ENCODE measurements around the gene ONECUT3.
A peak's percentile ranks its signal among the peaks of the same experiment; 100 is the strongest.
"Not testable (repeated sequence)": the region's sequence is repeated elsewhere in the genome, so short reads cannot be mapped to it uniquely, and the experiment has no call there.

Gene ONECUT3

DNA sequence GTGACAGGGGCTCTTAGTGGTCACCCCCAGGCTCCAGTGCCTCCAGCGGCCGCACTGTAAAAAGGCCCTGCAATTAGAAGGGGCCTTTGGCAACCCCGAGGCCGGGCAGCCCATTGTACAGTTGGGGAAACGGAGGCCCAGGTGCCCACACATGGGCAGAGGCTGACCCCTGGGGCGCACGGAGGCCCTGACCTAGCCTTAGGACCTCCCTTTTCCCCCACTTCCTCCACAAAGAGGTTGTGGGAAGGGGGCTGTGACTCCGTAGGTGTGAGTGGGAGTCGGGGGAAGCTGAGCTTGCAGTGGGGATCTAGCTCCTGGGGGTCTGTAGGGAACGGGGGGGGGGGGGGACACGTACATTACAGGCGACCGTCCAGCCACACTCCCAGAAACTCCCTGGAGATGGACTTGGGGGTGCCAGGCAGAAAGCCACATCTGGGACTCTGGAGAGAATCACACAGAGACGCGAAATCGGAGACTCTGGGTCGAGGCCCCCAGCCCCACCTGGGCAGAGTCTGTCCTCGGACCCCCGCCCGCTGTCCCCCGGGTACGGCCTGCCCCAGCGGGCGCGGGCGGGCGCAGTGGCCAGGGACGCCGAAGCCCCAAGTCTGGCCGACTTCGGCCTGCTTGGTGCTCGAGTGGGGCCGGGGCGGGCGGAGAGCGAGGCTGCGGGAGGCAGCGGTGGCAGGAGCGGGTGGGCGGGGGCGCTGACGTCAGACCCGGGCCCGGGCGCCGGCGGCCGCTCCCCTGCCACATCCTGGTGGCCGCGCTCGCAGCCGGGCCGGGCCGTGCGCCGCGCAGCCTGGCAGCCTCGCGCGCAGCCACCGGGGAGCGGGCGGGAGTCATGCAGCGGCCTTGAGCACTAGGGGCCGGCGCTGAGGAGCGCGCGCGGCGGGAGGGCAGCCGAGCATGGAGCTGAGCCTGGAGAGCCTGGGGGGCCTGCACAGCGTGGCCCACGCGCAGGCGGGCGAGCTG, at the start of gene ONECUT3:
Gene ONECUT3, plus strand, starts transcription at position 750 of the 972 bp plus-strand sequence. Its CDS starts 157 bp downstream, at position 907.
- no peaks in the 10 kb centered on the region for H3K36me3 Mint-ChIP-seq
- no peaks in the 10 kb centered on the region for H3K9me3 Mint-ChIP-seq
- no peak within 1 kb of the TSS for H3K27ac Mint-ChIP-seq
- peaks cover 12% of the 10 kb centered on the region for H3K4me1 Mint-ChIP-seq
- H3K27me3 Mint-ChIP-seq = peaks cover 31% of the 10 kb centered on the region
- H3K4me3 Mint-ChIP-seq = no peak within 1 kb of the TSS

DNA sequence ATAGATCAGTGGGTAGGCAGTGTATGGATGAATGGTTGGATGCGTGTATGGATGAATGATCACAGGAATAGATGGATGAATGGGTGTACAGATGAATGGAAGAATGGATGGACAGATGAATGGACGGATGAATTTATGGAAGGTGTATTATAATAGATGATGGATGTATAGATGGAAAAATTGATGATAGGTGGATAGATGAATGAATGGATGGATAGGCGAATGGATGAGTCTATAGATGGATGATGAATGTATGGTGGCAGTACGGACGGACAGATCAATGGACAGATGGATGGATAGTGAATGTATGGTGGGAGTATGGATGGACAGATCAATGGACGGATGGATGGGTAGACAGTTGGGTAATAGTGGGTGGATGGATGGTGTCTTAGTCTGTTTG, 49.0 kb upstream of the ONECUT3 start:
- Mint-ChIP-seq H3K4me3 (no peak overlapping the region), H3K36me3 (peaks cover 3% of the 10 kb centered on the region), H3K27me3 (peaks cover 15% of the 10 kb centered on the region), H3K27ac (no peak overlapping the region), H3K4me1 (peaks cover 10% of the 10 kb centered on the region), H3K9me3 (peaks cover 5% of the 10 kb centered on the region)

DNA sequence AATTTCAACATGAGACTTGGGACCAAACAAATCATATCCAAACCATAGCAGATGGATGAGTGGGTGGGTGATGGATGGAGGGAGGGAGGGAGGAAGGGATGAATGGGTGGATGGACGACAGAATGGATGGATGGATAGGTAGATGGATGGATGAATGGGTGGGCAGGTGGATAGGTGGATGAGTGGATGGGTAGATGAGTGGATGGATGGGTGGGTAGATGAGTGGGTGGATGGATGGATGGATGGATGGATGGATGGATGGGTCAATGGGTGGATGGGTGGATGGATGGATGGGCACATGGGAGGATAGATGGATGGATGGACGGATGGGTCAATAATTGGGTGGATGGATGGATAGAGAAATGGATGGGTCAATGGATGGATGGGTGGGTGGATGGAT, 47.9 kb upstream of the ONECUT3 start:
- H3K9me3 Mint-ChIP-seq = peaks cover 5% of the 10 kb centered on the region
- H3K27ac Mint-ChIP-seq = peak overlapping the region; percentile 8
- peaks cover 3% of the 10 kb centered on the region for H3K36me3 Mint-ChIP-seq
- peaks cover 13% of the 10 kb centered on the region for H3K27me3 Mint-ChIP-seq
- H3K4me3 Mint-ChIP-seq = no peak overlapping the region
- H3K4me1 Mint-ChIP-seq = peaks cover 10% of the 10 kb centered on the region

- H3K4me3 Mint-ChIP-seq, H3K4me1 Mint-ChIP-seq, H3K36me3 Mint-ChIP-seq, H3K27me3 Mint-ChIP-seq, H3K9me3 Mint-ChIP-seq, H3K27ac Mint-ChIP-seq: not testable (repeated sequence)
Observed at GRCh38 chr19:1706646-1707045, 46.7 kb upstream of the ONECUT3 start.

DNA sequence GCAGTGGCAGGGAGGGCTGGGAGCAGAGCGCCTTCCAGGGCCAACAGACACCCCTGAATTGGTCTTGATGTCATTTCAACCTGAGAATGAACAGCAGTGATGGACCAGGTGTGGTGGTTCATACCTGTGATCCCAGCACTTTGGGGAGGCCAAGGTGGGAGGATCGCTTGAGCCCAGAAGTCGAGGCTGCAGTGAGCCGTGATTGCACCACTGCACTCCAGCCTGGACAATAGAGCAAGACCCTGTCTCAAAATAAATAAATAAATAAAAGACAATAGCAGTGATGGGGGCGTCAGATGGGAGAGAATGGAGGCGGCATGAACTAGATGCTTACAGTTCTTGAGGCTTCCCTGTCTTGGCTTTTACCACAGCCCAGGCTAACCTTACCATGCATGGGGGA, 46.1 kb upstream of the ONECUT3 start:
- peaks cover 5% of the 10 kb centered on the region for H3K9me3 Mint-ChIP-seq

DNA sequence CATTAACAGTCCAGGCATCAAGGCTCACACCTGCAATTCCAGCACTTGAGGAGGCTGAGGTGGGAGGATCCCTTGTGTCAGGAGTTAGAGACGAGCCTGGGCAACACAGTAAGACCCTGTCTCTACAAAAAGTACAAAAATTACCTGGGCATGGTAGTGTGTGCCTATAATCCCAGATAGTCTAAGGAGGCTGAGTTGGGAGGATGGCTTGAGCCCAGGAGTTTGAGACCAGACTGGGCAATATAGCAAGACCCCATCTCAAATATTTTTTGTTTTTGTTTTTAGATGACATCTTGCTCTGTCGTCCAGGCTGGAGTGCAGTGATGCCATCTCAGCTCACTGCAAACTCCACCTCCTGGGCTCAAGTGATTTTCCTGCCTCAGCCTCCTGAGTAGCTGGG, 40.1 kb upstream of the ONECUT3 start:
- no peak overlapping the region for H3K4me3 Mint-ChIP-seq
- no peaks in the 10 kb centered on the region for H3K4me1 Mint-ChIP-seq
- H3K27ac Mint-ChIP-seq = no peak overlapping the region
- no peaks in the 10 kb centered on the region for H3K9me3 Mint-ChIP-seq
- peaks cover 20% of the 10 kb centered on the region for H3K27me3 Mint-ChIP-seq
- peaks cover 1% of the 10 kb centered on the region for H3K36me3 Mint-ChIP-seq

More for the DNA sequence above, 46.1 kb upstream of the ONECUT3 start:
- Mint-ChIP-seq H3K4me1 (no peaks in the 10 kb centered on the region), H3K36me3 (peaks cover 3% of the 10 kb centered on the region), H3K27ac (no peak overlapping the region), H3K4me3 (no peak overlapping the region), H3K27me3 (peaks cover 6% of the 10 kb centered on the region)

DNA sequence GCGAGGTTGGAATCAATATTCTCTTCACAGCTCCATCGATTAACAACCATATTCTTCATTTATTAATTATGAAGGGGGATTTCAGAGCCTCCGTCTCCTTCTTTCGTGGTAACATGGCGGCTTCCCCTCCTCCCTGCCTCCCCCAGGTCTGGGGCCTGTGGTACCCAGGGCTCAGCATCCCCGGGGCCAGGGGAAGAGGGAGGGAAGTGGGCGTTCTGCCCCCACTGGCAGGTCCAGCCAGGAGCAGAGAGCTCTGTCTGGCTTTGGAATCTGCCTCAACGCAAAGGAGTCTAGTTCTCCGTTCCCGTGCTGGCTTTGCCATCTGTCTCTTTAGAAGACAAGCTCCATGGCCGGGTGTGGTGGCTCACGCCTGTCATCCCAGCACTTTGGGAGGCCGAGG, 37.8 kb upstream of the ONECUT3 start:
- Mint-ChIP-seq H3K36me3 (peaks cover 1% of the 10 kb centered on the region), H3K27ac (no peak overlapping the region), H3K4me3 (no peak overlapping the region), H3K9me3 (no peaks in the 10 kb centered on the region), H3K27me3 (peaks cover 32% of the 10 kb centered on the region), H3K4me1 (no peaks in the 10 kb centered on the region)

GRCh38 chr19:1717200-1717969, 35.9 kb upstream of the ONECUT3 start:
- Mint-ChIP-seq H3K27ac (peak overlapping the region; percentile 63), H3K4me1 (no peaks in the 10 kb centered on the region), H3K27me3 (peaks cover 39% of the 10 kb centered on the region), H3K9me3 (no peaks in the 10 kb centered on the region), H3K36me3 (peaks cover 1% of the 10 kb centered on the region), H3K4me3 (no peak overlapping the region)

GRCh38 chr19:1717970-1718264, 35.4 kb upstream of the ONECUT3 start:
- H3K4me3 Mint-ChIP-seq = no peak overlapping the region
- peak overlapping the region; percentile 63 for H3K27ac Mint-ChIP-seq

DNA sequence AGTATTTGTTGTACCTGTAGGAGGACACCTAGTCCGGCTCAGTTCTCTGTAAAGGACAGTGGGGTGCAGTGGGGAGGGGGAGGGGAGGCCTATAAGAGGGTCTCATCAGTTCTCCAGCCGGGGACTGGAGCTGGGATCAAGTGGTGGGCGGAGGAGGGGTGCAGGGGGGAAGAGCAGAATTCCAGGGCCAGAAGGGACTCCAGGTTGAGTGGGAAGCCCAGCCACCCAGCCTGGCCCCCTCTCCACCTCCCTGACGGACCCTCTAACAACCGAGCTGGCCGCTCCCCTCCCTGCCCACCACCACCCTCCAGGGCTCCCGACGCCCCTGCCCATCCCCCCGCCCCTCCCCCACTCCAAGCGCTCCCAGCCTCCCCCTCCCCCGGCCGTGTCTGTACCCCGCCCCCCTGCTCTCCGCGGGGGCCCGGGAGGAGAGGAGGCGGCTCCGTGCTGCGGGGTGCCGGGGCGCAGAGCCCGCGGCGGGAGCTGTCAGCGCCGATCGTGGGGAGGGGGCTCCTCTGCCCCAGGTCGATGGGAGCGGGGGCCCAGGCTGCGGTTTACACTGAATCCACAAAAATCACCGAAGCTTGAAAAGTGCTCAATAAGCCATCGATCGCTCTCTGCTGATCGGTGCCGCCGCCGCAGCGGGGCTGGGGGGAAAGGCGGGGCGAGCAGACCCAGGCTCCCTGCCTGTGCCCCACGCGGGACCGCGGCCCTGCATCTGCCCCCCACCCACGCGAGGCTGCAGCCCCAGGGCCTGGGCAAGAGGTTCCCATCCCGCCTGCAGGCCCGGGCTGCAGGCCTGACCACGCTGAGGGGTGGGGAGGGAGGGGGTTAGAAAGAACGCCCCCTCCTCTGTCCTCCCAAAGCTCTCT, 34.6 kb upstream of the ONECUT3 start:
- peaks cover 40% of the 10 kb centered on the region for H3K27me3 Mint-ChIP-seq
- peaks cover 1% of the 10 kb centered on the region for H3K36me3 Mint-ChIP-seq
- H3K9me3 Mint-ChIP-seq = no peaks in the 10 kb centered on the region
- no peak overlapping the region for H3K27ac Mint-ChIP-seq
- H3K4me1 Mint-ChIP-seq = no peaks in the 10 kb centered on the region
- H3K4me3 Mint-ChIP-seq = no peak overlapping the region

More at GRCh38 chr19:1717970-1718264, 35.4 kb upstream of the ONECUT3 start:
- peaks cover 1% of the 10 kb centered on the region for H3K36me3 Mint-ChIP-seq
- H3K4me1 Mint-ChIP-seq = no peaks in the 10 kb centered on the region
- peaks cover 39% of the 10 kb centered on the region for H3K27me3 Mint-ChIP-seq
- H3K9me3 Mint-ChIP-seq = no peaks in the 10 kb centered on the region

DNA sequence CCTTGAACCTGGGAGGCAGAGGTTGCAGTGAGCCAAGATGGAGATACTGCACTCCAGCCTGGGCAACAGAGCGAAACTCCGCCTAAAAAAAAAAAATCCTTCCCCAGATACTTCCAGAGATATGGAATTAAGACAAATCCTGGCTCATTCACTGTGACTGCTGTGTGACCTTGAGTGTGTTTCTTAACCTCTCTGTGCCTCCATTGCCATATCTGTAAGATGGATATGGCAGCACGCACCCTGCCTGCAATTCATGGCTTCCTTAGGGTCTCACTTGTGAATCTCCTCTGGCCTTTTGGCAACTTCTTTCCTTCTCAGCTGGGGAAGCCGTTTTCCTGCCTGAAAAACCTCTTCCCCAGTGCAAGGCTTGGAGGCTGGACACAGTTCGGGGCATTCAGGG, 33.8 kb upstream of the ONECUT3 start:
- H3K27me3 Mint-ChIP-seq = peaks cover 41% of the 10 kb centered on the region
- no peaks in the 10 kb centered on the region for H3K4me1 Mint-ChIP-seq
- H3K9me3 Mint-ChIP-seq = no peaks in the 10 kb centered on the region
- no peak overlapping the region for H3K4me3 Mint-ChIP-seq
- H3K27ac Mint-ChIP-seq = no peak overlapping the region
- peaks cover 1% of the 10 kb centered on the region for H3K36me3 Mint-ChIP-seq

DNA sequence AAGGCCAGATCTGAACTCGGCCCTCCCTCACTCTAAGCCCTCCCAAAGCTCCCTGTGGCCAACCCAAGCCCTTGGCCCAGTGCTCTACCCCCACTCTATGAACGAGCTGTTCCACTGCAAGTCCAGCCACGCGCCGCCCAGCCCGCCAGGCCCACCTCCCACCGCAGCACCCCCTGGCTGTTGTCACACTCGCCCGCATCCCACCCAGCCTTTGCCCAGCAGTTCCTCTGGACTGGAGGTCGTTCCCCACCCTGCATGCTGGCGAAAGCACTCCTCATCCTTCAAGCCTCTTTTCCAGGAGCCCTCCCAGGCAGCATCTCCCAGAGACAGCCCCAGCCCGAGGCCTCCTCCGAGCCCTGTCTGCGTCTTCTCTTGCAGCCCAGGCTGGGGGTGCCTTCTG, 33.1 kb upstream of the ONECUT3 start:
- Mint-ChIP-seq H3K4me1 (no peaks in the 10 kb centered on the region), H3K4me3 (no peak overlapping the region), H3K27me3 (peaks cover 39% of the 10 kb centered on the region), H3K36me3 (peaks cover 1% of the 10 kb centered on the region), H3K27ac (no peak overlapping the region), H3K9me3 (no peaks in the 10 kb centered on the region)

DNA sequence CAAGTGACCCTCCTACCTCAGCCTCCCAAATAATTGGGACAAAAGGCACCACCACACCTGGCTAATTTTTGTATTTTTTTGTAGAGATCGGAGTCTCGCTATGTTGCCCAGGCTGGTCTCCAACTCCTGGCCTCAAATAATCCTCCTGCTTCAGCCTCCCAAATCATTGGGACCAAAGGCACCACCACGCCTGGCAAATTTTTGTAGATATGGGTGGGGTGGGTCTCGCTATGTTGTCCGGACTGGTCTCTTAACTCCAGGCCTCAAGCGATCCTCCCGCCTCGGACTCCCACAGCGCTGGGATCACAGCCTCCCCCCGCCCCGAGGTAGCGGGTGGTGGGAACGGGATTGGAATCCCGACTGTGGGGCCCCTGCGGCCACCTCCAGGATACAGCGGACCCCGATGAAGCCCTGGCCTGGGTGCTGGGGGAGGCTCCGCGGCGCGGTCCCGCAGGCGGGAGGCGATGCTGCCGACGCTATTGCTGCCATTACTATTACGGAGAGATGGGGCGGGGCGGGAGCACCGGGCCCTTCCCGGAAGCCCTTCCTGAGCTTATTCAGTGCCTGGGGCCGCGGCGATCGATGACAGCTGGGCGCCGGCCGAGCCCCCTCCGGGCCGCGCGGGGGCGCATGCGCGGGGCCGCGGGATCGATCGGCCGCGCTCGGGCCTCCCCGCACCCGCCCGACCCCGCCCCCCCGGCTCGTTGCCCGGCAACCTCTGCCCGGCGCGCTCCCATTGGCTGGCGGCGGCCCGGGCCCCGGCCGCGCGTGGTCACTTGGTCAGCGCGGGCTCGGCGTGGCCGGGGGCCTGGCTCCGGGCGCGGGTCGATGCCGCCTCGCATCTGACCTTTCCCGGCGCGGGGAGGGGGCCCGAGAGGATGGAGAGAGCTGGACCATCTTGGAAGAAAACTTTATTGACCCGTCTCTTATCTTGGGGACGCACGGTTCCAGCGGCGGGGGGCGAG, 27.9 kb upstream of the ONECUT3 start:
- peak overlapping the region; percentile 39 for H3K4me3 Mint-ChIP-seq

GRCh38 chr19:1728816-1729567, 24.3 kb upstream of the ONECUT3 start:
- Mint-ChIP-seq H3K27me3 (peaks cover 25% of the 10 kb centered on the region), H3K27ac (no peak overlapping the region), H3K36me3 (no peaks in the 10 kb centered on the region), H3K9me3 (no peaks in the 10 kb centered on the region), H3K4me1 (peaks cover 5% of the 10 kb centered on the region), H3K4me3 (no peak overlapping the region)

More for the DNA sequence above, 27.9 kb upstream of the ONECUT3 start:
- peaks cover 5% of the 10 kb centered on the region for H3K4me1 Mint-ChIP-seq
- H3K36me3 Mint-ChIP-seq = no peaks in the 10 kb centered on the region
- no peak overlapping the region for H3K27ac Mint-ChIP-seq
- H3K27me3 Mint-ChIP-seq = peaks cover 29% of the 10 kb centered on the region
- H3K9me3 Mint-ChIP-seq = no peaks in the 10 kb centered on the region
